Embryonic facial prominence (tissue), 1 donor: ENCODE measurements around the gene SLC39A5.
"Not testable (repeated sequence)": the region's sequence is repeated elsewhere in the genome, so short reads cannot be mapped to it uniquely, and the experiment has no call there.

Source experiments
- DNase-seq: peaks from one replicate; pipeline ENCODE4 v3.0.0-alpha.2; 2016; ENCODE audit errors: extremely low spot score

Gene SLC39A5

DNA sequence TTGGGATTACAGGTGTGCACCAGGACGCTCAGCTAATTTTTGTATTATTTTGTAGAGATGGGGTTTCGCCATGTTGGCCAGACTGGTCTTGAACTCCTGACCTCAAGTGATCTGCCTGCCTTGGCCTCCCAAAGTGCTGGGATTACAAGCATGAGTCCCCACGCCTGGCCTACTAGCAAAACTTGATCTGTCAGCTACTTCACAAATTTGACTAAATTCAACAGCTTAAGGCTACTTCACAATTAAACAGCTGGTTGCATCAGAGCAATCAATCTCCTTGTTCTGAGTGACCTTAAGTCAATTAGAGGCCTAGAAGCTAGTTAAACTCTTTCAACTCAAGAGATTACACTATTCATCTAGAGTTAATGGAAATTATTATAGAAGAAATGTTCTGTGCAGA lies 49.1 kb downstream of the SLC39A5 start:
- DNase-seq: no peak

DNA sequence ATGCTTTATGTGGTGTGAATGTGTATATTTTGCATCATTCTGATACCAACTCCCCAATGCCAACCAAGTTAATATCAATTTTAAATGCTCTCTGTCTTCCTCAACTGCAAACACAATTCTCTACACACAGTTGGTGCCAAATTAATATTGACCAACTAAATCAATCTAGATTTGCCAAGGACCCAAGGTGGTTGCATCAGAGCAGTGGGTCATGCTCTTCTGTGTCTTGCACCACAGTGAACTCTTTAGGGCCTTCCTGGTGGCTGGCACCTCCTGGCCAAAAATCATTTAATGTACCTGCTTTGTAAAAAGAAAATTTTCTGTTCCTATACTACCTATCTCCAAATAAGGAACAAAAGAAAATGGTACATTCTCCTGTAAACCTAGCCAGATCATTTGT lies 51.0 kb downstream of the SLC39A5 start:
- no peak for DNase-seq

DNA sequence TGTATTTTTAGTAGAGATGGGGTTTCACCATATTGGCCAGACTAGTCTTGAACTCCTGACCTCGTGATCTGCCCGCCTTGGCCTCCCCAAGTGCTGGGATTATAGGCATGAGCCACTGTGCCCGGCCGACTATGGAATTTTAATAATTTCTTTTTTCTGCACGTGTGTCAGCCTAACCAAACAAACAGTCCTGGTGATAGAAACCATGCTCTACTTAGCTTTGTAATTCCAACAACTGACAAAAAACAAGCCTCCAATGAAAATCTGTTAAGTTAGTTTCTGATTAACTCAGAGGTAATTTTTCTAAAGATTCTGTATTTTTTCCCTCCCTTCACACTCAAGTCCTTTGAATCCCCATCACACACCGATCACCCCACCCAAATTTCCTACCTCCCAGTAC lies 52.2 kb downstream of the SLC39A5 start:
- DNase-seq: no peak

DNA sequence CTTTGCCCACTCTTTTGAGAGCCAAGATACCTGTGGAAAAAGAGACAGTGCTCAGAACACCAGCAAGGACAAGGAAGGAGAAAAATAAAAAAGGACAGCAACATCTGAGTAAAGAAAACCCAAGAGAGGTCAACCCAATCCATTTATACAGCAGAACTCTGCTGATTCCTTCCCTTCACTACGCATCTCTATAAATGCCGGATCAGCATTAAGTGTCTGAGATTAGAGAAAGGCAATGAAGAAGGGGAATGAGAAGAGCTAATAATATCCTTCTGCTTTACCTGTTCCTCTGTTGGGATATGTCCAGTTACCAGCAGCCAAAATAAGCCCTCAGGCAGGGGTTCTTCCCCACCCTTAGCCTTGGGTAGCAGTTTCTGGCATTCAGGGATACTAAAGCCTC lies 52.7 kb downstream of the SLC39A5 start:
- DNase-seq: no peak

DNA sequence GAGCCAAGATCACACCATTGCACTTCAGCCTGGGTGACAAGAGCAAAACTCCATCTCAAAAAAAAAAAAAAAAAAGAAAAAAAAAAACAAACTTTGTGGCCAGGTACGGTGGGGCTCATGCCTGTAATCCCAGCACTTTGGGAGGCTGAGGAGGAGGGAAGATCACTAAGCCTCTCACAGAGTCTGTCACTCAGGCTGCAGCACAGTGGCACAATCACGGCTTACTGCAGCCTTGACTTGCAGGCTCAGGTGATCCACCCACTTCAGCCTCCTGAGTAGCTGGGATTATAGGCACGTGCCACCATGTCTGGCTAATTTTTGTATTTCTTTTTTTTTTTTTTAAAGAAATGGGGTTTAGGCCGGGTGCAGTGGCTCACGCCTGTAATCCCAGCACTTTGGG lies 54.4 kb downstream of the SLC39A5 start:
- not testable (repeated sequence) for DNase-seq

DNA sequence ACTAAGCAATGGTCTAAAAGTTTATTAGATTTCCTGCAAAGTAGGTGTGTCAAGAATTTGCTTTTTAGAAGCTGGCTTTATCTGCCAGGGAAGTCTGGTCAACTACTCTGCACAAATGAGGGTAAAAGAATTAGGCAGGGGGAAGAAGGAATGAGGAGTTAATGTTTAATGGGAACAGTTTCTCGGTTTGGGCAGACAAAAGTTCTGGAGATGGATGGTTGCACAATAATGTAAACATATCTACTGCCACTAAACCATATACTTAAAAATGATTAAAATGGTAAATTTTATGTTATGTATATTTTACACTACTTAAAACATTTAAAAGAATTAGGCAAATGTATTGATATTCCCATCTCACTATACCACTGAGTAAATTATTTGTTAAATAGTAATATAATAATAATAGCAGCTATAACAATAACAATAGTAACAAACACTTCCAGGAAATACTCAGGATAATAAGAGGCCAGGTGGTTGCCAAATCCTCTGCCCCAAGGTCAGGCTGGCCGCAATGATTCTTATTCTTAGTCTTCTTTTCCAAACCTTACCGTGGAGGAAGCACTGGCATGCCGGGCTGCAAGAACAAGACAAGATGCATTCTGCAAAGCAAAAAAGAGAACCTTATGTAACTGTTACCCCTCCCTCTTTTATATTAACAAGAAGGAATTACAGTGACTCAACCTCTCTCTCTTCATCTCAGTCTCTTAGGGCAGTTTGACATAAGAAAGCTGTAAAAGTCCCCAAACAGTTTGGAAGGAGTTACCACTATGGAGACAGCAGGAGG lies 56.4 kb downstream of the SLC39A5 start:
- no peak for DNase-seq
